ENCODE measurements around the gene HOXB7. TPM values are rescaled to one million over a fixed set of nuclear protein-coding genes. Genes with fewer than 3 reads are reported as not detected.

HOXB7 gene
- total and polyA plus RNA-seq, 8 donors, result 2.4 to 10.5 (median 6.4) TPM

DNA sequence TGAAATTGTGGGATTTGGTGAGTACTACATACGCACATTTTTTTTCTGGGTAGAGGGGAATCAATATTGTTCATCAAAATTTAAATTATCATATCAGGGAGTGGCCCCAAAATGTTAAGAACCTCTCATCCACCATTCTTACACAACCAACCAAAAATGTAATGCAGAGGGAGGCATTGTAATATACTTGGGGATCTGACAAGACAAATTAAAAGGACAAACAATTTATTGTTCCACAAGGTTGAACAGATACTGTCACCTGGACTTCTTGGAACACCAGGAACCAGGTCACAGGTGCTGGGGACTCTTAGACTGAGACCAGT is 30.0 kb upstream of the HOXB7 start:
- Histone ChIP-seq H3K27me3 (peaks cover 99 to 100% of the 10 kb centered on the region in 2 donors), H3K4me3 (no peak overlapping the region), H3K4me1 (no peaks in the 10 kb centered on the region), H3K27ac (no peak overlapping the region), H3K9me3 (no peaks in the 10 kb centered on the region), H3K36me3 (no peaks in the 10 kb centered on the region)
- DNase-seq (no peak), ATAC-seq (no peak)
- intact Hi-C loops (cut with DNase I), result no loop called here
- TF ChIP-seq CTCF (IDR thresholded peaks at IDR 0.05), result no peak

DNA sequence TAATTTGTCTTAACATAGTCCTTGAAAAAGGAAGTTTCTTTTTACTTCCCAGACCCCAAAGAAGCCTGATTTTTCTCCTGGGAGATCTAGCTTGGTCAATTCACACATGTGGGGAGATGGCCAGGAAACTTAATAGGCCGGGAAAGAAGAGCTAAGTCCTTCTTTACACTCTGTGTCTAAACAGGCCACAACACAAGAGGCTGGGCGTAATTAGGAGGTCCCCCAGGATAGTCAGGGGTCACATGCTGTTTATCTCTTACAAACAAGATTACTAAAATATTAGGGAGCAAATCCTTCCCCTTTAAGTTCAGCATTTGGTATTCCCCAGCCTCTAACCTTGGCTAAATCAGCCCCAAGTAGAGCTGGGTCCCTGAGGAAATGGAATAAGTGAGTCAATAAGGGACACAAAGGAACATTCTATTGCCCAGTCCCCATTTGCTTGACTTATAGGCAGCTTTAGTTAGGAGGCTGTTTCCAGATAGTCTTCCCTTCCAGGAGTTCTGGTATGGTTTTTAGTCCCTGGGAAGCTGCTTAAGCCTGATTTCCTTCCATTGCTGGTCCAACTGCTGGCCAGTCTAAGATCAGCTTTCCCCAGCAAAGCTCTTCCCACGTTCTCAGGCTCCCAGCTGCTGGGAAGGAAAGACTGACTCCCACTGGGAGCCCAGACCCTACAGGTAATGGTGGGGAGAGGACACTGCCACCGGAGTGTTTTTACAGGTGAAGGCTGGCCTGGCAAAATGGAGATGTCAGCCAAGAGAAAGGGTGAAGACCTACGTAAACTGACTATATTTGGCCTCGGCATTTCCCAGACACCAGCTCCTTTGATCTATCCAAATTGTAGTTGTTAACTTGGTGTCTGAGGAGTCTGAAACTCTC is 29.4 kb upstream of the HOXB7 start:
- ATAC-seq, result no peak
- DNase-seq, result no peak
- Histone ChIP-seq H3K9me3 (no peaks in the 10 kb centered on the region), H3K4me1 (no peaks in the 10 kb centered on the region), H3K27ac (no peak overlapping the region), H3K4me3 (no peak overlapping the region), H3K27me3 (peaks cover 99 to 100% of the 10 kb centered on the region in 2 donors), H3K36me3 (no peaks in the 10 kb centered on the region)
- no peak for TF ChIP-seq CTCF (IDR thresholded peaks at IDR 0.05)
- intact Hi-C loops (cut with DNase I), result no loop called here

DNA sequence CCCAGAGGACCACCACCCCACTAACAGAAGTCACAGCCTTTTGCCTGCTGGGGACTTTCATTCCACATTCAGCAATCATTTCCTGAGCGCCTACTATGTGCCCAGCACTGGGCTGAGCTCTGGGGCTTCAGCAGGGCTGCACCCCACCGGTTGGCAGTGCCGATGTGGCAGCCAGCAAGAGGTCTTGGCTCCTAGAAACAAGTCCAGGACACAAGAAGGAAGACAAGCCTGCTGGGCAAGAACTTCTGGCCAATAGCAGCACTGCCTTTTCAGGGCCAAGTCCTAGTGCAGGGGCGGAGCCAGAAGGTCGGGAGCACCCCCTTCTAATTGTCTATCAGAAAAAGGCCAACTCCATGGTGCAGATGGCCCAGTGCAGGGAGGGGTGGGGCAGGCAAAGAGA is 28.3 kb upstream of the HOXB7 start:
- H3K36me3 ChIP-seq, result no peaks in the 10 kb centered on the region
- no peak overlapping the region for H3K27ac ChIP-seq
- no peaks in the 10 kb centered on the region for H3K9me3 ChIP-seq
- H3K27me3 ChIP-seq, result peaks cover 100% of the 10 kb centered on the region in 2 donors
- intact Hi-C loops (cut with DNase I), result no loop called here
- ATAC-seq (no peak), DNase-seq (no peak)
- H3K4me3 ChIP-seq, result no peak overlapping the region
- TF ChIP-seq CTCF (IDR thresholded peaks at IDR 0.05), result no peak
- H3K4me1 ChIP-seq, result no peaks in the 10 kb centered on the region

GRCh38 chr17:48637323-48638260 is 26.8 kb upstream of the HOXB7 start:
- Histone ChIP-seq H3K27ac (no peak overlapping the region), H3K9me3 (no peaks in the 10 kb centered on the region), H3K4me3 (no peak overlapping the region), H3K4me1 (no peaks in the 10 kb centered on the region), H3K36me3 (no peaks in the 10 kb centered on the region), H3K27me3 (peaks cover 100% of the 10 kb centered on the region in 2 donors)
- no peak for DNase-seq
- intact Hi-C loops (cut with DNase I), result no loop called here
- TF ChIP-seq CTCF (IDR thresholded peaks at IDR 0.05), result no peak
- no peak for ATAC-seq
